ENCODE measurements around the gene SARM1.
A peak's percentile ranks its signal among the peaks of the same experiment; 100 is the strongest.

GRCh38 chr17:28407130-28407973 is 35.9 kb downstream of the SARM1 start:
- TF ChIP-seq CTCF (conservative IDR thresholded peaks at IDR 0.05 in 1 of 2, IDR thresholded peaks at IDR 0.05 in 1 of 2; ENCODE audit: extremely low read depth in 1 of 2, insufficient read depth in 1 of 2, low read depth in 1 of 2, low read length in 2 of 2) (peak; percentile 31 to 50), EZH2 (IDR thresholded peaks at IDR 0.05; ENCODE audit: borderline replicate concordance, low read length) (no peak)

All from mammary epithelial cell (primary cell).